HCEC 1CT (cell line): ENCODE measurements around the gene TMEM51.

ENCODE experiments used
- DNase-seq: peaks from one replicate; pipeline ENCODE4 v3.0.0-alpha.2; 2017

Gene TMEM51

DNA sequence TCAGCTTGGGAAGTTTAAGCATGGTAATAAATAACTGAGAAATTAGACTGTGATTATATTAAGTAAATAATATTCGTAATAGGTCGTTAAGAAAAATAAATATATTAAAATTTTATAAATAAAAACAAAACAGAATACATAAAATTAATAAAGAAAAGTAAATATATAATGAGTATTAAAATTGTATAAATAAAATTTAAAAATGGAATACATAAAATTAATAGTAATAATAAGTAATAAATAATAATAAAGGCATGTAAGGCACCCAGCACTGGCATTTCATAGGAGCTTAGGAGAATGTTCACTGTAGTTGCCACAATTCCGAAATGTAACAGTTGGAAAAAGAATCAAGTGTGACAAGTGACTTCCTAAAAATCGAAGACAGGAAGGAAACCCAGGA is 47.7 kb downstream of the TMEM51 start:
- DNase-seq, result no peak

DNA sequence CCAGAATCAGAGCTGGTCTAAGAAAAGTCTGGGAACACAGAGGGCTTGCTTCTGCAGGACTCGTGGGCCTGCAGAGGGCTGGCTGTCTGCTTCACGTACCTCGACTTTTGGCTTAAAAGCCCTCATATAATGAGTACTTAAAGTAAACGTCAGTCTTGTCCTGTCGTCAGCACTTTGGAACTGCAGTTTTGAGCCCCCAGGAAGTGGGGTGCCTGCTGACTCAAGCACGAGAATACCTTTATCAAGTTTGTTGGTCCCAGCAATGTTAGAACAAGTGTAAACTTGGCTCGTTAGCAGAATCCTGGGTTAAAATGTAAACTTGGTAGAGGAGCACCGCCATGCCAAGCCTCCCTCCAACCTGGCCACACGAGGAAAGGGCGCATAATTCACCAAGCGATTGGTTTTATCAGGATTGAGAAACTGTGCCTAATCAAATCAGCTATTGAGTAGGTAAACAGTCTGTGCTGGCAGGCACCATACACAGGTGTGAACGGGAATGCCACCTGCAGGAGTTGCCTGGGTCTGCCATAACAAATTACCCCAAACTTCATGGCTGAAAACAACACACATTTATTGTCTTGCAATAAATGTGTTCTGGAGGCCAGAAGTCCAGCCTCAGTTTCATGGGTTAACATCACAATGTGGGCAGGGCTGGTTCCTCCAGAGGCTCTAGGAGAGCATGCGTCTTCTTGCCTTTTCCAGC is 48.5 kb downstream of the TMEM51 start:
- DNase-seq, result no peak

DNA sequence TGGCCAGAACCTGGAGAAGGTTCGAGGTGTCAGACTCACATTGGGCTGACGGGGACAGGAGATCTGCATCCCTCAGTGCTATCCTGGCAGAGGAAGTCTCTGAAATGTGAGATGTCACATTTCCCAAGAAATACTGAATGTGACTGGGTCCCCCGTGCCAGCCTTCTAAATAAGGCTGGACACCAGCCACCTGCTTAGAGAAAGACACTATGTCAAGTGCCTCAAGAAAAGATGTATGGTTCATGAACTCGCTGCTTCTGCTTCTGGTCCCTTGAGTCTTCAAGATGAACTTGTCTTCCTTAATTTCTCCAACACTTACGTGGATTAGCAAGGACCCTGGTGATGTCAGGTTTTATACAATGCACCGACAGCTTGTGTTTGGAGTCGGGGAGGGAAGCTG is 51.4 kb downstream of the TMEM51 start:
- DNase-seq, result no peak

GRCh38 chr1:15205586-15206346 is 52.2 kb downstream of the TMEM51 start:
- no peak for DNase-seq

- DNase-seq, result no peak
These were observed 53.0 kb downstream of the TMEM51 start for GRCh38 chr1:15206418-15207030.

DNA sequence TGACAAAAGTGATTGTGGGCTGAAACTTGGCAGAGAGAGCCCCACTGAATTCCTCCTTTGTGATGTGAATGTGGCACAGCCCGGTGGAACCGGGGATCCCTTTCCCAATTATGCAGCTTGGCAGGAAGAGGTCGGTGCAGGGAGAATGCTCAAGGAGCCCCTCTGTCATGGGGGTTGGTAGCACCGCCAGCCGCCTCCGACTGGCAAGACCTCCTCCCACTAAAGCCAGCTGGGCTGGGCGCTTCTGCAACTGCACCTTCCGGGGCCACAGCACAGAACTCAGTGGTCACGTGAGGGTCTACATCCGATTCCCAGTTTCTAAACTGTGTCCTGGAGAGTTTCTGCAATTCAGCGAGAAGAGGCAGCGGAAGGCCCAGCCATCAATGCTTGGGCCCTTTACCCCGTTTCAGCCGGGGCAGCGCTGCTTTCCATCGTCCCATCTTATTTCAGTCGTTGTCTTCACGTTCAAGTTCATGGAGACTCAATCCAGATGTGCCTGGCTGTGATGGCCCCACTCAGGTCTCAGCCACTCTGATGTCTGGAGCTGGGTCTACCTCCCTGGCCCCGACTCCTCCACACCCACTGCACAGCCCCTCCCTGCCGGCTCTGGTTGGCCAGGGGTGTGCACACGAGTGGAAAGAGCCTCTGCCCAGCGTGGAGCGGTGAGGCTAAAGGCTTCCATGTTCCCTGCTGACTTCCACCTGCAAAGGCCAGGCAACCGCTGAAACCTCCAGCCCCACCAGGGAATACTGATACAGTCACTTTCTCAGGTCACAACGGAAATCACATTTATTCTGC is 53.7 kb downstream of the TMEM51 start:
- no peak for DNase-seq

GRCh38 chr1:15207829-15208429 is 54.4 kb downstream of the TMEM51 start:
- no peak for DNase-seq

DNA sequence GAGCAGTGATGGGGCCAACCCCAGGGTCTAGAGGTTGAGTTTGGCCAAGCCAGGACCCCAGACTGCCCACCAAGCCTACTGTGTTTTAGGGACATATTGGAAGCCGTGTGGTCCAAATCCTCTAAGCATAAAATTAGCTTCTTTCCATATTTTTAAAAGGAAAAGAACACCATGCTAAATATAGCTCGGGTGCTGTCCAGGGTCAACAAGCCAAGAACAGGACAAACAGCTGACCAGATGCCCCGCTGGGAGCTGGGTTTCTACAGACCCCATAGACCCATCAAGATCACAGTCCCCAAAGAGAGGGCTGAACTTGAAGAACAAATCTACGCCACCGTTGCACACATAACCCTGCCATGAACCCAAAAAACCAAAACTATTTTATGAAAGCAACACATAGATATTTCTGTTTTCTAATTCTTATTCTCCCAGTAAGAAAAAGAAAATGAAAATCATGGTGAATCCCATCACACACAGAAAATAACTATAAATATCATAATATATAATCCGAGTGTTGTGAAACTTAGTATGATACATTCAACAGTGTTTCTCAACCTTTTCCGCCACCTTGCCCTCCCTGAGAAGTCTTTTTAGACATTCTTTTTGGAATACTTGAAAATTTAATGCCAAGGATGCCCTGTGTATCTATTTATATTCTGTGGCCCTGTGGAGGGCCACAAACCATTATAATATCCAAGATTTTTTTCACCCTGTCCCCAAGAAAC is 57.3 kb downstream of the TMEM51 start:
- peak; percentile 6 for DNase-seq

DNA sequence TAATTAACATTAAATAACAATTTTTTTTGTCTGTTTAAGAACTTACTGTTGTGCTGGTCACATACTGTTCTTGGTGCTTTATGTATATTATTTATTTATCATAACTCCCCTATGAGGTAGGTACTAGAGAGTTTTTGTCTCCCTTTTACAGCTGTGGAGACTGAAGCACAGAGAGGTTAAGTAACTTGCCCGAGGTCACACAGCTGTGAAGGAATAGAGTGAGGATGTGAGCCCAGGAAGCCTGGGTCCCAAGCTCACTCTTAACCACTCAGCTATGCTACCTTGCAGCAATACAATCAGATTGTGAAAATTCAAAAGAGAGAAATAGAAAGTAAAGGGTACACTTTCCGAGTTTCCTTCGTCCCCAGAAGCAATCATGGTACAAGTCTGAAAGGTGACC is 57.9 kb downstream of the TMEM51 start:
- DNase-seq, result no peak

DNA sequence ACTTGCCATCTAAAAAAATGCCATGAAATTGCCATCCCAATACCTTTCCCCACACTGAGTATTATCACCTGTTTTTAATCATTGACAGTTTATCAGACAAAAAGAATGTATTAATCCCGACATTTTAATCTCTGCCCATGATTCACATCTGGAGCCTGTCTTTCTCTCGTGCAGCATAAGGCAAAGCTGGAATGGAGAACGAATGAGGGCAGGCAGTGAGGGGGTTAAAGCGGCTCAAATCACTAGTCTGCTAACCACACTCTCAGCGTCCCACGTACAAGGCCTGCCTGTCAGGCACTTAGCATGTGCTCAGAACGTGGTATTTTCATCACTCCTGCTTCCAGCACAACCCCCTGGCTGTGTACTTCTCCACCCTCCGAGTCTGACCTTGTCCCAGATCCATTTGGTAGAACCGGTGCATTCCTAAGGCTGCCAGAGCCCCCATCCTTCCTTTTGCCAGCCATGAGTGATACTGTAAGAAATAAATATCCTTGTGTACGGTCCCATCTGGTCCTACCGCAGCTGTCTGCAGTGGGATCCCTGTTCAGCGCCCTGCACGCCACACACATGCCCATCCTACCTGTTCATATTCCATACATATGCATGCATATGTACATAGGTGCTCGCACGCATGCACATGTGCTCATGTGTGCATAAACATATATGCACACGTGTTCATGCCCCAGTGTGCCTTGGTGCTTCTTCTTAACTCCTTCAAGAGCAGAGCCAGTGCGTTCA is 58.8 kb downstream of the TMEM51 start:
- no peak for DNase-seq

GRCh38 chr1:15212954-15213291 is 59.4 kb downstream of the TMEM51 start:
- DNase-seq, result no peak

- DNase-seq, result no peak
These were observed 59.8 kb downstream of the TMEM51 start for GRCh38 chr1:15213341-15213821.

DNA sequence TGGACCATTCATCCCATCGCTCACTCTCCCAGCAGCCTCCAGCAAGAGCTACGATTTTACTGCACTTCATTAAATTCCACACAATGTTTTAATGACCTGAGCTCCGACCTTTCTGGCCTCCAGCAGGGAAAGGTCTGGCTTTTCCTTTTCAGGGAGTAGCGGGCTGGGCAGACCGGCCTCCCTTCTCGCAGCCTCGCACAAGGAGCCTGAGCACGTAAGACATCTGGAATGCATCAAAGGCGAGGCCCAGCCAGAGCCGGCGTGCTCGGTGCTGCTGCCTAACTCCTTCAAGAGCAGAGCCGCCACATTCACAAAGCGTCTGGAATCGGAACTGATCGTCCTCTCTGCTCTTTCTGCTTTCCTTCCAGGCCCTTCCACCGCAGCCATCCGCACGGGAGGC is 61.0 kb downstream of the TMEM51 start:
- no peak for DNase-seq

DNA sequence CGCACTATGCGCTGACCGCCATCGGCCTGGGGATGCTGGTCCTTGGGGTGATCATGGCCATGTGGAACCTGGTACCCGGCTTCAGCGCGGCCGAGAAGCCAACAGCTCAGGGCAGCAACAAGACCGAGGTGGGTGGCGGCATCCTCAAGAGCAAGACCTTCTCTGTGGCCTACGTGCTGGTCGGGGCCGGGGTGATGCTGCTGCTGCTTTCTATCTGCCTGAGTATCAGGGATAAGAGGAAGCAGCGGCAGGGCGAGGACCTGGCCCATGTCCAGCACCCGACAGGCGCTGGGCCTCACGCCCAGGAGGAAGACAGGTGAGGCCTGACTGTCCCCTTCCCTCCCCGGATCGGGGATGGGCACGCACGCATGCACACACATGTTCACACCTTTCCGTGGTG is 61.6 kb downstream of the TMEM51 start:
- DNase-seq, result no peak

DNA sequence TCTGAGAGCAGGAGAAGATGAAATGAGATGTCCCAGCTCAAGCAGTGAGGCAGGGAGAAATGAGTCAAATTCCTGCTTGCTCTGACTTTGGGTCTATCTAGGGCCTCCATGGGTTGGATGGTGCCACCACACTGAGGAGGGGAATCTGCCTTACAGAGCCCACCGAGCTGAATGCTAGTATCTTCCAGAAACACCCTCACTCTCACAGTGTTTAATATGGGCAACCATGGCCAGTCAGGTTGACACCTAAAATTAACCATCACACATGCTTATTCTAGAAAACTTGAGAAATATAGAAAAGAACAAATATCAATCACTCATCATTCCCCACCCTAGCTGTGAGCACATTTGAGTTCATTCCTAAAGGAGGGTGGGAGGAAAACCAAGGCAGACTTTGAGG is 64.1 kb downstream of the TMEM51 start:
- no peak for DNase-seq

GRCh38 chr1:15218287-15219279 is 65.0 kb downstream of the TMEM51 start:
- no peak for DNase-seq

DNA sequence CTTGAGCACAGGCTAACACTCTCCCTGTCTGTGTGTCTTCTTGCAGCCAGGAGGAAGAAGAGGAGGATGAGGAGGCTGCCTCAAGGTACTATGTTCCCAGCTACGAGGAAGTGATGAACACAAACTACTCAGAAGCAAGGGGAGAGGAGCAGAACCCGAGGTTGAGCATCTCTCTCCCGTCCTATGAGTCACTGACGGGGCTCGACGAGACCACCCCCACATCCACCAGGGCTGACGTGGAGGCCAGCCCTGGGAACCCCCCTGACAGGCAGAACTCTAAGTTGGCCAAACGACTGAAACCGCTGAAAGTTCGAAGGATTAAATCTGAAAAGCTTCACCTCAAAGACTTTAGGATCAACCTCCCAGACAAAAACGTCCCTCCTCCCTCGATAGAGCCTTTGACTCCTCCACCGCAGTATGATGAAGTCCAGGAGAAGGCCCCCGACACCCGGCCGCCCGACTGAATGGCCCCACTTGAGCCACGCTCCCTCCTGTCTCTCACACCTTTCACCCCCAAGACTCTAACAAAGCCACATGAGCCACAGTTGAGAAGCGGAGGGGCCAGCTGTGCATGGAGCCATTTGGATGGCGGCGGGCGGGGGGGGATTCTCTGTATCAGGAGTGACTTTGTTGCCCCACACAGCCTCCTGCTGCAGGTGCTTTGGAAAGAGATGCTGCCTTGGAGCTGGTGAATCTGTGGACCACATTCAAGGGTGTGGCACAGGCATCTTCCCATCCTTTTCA is 65.9 kb downstream of the TMEM51 start:
- no peak for DNase-seq

DNA sequence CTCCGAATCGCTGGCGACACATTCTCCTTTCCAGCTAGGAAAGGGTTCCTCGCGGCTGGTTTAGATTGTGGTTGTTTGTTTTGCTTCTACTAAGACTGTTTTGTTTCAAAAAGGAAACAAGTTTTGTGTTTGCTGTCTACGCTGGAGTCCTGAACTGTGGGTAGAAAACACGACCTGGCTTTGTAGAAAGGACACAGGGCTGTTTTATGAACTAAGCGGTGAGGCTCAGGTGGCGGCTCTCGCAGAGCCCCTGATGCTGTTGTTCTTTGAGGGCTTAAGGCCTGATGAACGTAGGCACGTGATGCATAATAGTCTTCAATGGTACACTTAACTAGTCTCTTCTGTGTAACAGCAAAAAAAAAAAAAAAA is 66.5 kb downstream of the TMEM51 start:
- DNase-seq, result no peak

- DNase-seq, result no peak
These were observed 67.4 kb downstream of the TMEM51 start for GRCh38 chr1:15220825-15221431.
